ENCODE results near the gene VPS39. TPM values are rescaled to one million over a fixed set of nuclear protein-coding genes. Genes with fewer than 3 reads are reported as not detected.

The VPS39 gene
- total RNA-seq, 1 donor: 58.4 TPM

DNA sequence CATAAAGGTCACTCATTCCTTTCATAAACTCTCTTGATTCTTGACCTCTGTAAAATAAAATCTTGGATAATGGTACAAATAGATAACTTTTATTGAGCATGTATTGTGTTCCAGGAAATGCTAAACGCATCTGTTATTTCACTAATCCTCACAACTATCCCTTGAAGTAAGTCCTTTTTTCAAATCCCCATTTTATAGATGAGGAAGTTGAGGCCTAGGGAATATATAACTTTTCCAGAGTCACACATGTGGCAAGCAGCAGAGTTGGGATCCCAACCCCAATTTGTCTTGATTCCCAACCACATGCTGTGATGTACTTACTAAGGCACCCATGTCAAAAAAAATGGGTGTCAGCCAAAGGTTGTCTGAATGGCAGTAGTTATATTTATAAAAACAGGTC is 6.3 kb downstream of the VPS39 start:
- no peak for DNase-seq (ENCODE audit: low read depth in 2 of 3, low spot score in 2 of 3)

DNA sequence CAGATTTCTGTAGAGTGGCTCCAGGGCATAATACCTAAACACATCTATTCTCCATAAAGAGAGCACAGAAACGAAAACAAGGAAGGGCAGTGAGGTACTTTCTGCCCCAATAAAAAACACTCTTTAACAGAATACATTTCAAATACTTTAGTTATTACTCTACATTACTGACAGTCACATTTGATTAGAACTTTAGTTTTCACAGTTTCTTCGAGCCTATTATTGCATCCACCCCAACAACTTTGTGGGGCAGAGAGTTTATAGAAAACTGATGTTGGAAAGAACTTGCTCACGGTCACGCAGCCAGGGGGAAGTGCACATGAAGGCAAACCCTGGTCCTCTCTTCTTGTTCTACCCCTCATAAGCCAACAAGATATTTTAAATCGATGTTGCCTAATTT is 9.0 kb downstream of the VPS39 start:
- no peak for DNase-seq (ENCODE audit: low read depth in 2 of 3, low spot score in 2 of 3)

DNA sequence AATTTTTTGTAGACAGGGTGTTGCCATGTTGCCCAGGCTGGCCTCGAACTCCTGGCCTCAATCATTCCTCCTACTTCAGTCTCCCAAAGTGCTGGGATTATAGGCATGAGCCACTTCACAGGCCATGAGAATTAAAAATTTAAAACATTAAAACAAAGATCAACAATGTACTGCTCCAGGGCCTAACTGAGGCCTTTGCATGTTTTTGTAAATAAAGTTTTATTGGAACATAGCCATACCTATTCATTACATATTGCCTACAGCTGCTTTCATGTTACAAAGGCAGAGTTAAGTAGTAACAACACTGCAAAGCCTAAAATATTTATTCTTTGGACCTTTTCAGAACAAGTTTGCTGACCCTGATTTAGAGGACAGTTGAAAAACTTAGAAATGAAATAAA is 9.6 kb downstream of the VPS39 start:
- no peak for DNase-seq (ENCODE audit: low read depth in 2 of 3, low spot score in 2 of 3)

DNA sequence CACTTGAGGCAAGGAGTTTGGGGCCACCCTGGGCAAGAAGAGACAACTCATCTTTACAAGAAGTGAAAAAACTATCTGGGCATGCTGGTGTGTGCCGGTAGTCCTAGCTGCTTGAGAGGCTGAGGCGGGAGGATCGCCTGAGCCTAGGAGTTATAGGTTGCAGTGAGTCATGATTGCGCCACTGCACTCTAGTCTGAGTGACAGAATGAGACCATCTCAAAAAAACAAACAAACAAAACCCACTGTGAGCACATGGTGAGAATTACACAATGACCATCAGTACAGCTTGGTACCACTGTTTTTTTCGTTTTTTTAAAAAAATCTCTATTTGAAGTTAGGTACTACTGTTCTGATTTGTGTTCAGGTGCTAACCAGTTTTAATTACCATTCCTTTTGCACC is 13.6 kb downstream of the VPS39 start:
- DNase-seq (ENCODE audit: low read depth in 2 of 3, low spot score in 2 of 3): no peak

DNA sequence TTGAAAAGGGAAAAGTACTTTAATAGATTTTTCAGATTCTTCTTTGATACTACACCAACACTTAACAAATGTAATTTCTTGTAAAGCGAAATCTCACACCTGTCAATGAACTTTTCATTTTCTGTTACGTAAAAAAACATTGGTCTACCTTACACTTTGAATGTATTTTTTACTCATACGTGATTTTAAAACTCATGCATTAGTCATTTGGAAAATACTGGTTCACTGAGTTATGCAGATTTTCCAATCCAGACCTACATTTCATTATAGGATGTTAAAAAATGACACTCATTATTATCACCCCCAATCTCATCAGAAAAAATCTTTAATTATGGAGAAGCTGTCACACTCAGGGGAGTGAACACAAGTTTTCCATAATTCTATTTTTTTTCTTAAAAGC is 14.7 kb downstream of the VPS39 start:
- DNase-seq (ENCODE audit: low read depth in 2 of 3, low spot score in 2 of 3): no peak

DNA sequence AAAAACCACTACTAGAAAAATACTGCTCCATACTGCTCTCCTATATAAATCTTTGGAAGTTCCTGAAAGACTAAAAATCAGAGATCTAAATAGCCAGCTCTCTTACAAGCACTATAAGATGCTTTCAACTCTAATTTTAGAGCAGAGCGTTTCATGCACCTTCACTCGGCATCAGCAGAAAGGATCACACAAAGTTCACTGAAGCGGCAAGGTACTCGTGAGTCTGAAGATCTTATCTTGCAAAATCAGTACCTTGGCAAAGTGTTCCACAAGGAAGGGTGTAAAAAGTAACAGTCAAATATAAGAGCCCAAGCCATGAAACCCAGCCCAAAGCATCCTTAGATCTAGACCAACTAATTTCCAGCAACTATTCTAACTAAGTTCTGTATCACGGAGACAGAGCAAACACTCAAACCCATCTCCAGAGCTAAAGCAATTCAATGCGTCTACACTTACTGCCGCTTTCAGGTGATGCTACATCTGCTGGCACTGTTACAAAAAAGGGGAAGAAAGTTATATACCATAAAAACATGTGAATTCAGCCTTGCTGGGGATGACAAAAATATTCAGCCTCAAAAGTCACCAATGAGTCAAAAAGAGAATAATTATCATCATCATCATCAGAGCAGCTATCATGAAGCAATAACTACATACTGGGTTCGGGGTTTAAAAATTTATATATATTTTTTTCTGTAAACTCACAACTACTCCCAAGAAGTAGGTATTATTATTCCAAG is 16.3 kb downstream of the VPS39 start:
- DNase-seq (ENCODE audit: low read depth in 2 of 3, low spot score in 2 of 3): no peak

DNA sequence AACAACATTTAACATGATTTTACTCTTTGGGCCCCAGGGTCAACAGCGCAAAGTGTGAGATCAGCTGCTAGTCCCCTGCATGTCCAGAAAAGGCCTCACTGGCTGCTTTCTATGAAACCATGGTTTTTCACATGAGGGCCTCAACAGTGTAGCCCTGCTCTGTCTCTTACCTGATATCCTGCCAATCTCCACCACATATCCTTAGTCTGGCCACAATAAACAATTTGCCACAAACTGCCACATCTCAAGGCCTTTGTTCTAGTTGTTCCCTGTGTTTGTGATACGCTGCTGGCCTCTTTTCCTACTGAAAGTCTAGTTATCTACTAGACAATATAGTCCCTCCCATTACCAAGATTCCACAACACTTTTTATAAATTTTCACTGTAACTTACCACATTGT is 17.7 kb downstream of the VPS39 start:
- no peak for DNase-seq (ENCODE audit: low read depth in 2 of 3, low spot score in 2 of 3)

DNA sequence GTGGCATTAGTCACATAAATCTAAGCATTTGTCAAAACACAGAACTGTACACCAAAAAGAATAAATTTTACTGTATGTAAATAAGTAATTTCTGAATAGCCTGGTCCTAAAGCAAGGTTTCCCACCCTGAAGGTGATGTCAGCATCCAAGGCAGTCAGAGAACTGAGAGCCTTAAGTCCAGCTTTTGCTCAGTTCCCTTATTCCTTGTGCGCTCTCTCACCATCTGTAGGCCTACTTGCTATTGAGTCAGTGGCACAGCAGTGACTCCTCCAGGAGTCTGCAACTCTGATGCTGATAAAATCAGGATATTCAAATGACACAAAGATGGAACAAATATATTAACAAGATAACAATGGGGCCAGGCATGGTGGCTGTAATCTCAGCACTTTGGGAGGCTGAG is 22.3 kb downstream of the VPS39 start:
- no peak for DNase-seq (ENCODE audit: low read depth in 2 of 3, low spot score in 2 of 3)

DNA sequence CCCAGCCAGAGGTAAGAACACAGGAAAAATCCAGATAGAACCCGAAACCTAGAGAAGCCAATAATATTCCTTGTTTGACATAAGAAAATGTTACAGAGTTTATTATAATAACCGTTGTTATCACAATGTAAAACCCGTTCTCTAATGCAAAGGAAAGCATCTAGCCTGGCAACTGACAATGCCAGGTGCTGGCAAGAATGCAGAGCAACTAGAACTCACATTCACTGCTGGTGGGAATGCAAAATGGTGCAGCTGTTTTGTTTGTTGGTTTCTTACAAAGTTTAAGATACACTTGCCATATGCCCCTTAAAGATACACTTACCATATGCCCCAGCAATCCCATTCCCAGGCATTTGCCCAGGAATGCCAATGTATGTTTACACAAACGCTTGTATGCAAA is 23.4 kb downstream of the VPS39 start:
- no peak for DNase-seq (ENCODE audit: low read depth in 2 of 3, low spot score in 2 of 3)

DNA sequence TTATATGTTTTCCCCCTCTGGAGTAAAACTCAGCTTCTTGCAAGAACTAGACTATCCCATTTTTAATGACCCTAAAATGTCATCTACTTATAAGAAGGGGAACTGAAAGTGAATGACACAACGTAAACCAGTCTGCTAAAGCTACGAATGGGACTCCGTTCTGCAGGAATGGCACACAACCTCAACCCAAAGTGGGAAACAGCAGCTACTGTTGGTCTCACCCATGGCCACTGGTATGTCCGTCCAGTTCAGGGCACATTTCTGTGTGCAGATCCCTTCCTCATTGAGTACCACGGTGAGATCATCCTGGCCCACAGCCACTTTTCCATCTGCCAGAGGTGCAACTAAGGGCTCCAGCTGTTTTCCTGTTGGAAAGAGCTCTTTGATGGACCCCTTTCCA is 23.8 kb downstream of the VPS39 start:
- no peak for DNase-seq (ENCODE audit: low read depth in 2 of 3, low spot score in 2 of 3)

DNA sequence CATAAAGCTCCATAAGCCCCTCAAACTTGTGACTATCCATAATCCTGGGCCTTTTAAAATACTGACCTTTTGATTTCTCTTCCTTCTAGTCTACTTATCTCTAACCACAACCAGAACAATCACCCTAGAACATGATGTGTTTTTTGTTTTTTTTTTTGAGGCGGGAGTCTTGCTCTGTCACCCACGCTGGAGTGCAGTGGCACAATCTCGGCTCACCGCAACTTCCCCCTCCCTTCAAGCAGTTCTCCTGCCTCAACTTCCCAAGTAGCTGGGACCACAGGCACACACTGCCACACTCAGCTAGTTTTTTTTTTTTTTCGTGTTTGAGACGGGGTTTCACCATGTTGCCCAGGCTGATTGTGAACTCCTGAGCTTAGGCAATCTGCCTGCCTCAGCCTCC is 25.1 kb downstream of the VPS39 start:
- DNase-seq (ENCODE audit: low read depth in 2 of 3, low spot score in 2 of 3): no peak

DNA sequence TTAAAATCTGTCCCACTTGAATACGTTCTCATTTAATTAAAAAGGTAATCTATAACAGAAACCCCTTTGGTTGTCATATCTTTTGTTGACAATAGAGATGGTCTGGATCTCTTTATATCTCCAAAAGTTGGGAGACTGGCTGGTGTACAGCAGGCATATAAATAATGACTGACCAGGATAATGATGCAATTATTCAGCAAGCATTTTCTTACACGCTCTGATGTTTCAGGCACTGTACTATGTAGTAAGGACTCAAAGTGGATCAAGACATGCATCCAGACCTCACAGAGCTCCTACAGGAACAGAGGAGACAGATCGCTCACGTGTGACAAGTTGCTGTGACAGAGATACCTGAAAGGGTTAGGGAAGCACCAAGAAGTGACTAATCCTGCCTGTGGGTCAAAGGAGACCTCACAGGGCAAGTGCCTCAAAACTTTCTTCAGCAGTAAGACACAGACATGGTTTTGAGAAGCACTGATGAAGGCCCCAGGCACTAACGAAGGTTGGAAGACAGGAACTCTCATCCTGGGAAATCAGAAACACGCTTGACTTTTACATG is 25.7 kb downstream of the VPS39 start:
- no peak for DNase-seq (ENCODE audit: low read depth in 2 of 3, low spot score in 2 of 3)

DNA sequence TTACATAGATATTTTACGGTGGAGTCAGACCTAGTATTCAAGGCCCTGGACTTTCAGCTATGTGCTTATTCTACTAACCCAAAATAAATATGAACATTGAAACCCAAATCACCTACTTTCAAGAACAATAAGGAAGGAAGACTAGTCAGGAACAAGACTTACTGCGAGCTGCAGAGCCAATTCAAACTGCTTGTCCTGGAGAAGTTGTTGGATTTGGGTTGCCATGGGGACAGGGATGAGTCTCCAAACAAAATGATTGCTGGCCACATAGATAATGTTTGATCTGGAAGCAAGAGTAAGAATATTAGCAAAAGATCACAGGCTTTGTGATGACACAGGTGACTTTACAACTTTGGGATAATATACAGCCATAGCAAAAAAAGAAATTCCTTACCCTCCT is 30.0 kb downstream of the VPS39 start:
- no peak for DNase-seq (ENCODE audit: low read depth in 2 of 3, low spot score in 2 of 3)

DNA sequence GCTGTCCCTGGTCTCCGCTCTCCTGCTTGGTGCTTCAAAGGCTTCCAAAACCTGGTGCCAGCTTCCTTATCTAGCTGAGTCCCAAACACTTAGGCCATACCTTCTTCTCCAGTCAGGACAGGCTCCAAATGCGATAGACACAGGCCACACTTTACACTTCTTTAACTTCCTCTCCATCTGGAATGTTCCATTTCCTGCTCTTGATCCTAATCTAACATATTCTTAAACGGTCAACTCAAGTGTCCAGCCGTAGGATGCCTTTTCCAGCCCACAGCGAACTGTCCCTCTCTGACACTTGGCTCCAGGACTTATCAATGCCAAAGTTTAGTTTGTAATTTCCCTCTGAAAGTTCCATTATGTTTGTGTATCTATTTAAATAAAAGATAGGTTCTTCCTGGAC is 32.4 kb downstream of the VPS39 start:
- DNase-seq (ENCODE audit: low read depth in 2 of 3, low spot score in 2 of 3): no peak

DNA sequence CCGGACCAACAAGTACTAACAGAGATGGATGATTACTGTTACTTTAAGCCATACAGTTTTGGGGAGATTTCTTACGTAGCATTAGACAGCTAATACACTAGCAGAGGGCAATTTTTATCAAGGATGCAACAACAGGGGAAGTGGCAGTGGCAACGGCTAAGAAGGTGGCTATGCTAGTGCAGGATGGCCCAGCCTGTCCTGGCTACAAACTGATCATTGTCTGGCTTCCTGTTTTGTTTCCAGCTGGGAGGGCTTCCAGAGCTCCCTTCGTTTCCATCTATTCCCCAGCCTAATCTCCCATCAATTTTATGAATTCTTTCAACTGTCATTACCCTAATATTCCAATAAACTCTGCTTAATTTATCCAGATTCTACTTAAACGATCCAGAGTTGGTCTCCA is 35.6 kb downstream of the VPS39 start:
- DNase-seq (ENCODE audit: low read depth in 2 of 3, low spot score in 2 of 3): no peak

DNA sequence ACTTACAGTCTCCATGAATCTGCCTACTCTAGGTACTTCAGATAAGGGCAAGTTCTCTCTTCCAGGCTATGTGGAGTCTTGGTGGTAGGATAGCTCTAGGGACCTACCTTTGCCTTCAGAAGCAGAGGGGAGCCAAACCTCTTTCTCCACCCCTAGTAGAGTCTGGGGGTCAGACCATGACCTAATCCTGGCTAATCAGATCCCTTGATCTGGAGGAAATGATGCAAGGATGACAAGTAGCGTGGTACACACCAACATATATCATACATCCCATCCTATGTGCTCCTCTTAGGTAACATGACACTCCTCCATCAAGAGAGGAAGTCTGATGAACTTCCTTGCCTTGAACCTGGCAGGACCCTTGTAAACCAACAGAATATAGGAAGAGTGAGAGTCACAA is 36.3 kb downstream of the VPS39 start:
- no peak for DNase-seq (ENCODE audit: low read depth in 2 of 3, low spot score in 2 of 3)

DNA sequence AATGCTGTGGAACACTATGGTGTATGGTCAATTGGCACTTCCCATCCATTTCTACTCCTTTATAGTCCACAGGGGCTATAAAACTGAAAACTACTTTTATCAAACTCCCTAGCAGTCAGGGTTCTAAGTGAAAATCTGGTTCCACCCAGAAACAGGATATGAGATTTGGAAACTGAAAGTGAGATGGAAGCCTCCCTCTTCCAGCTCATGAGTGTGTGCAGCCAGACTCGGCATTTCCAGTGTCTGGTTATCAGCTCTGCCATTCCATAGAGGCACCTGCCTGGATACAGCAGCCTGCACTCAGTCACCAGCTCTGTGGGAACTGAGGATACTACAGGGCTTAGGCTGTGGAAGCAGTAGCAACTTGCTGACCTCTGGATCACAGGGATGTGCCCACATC is 37.0 kb downstream of the VPS39 start:
- DNase-seq (ENCODE audit: low read depth in 2 of 3, low spot score in 2 of 3): no peak

DNA sequence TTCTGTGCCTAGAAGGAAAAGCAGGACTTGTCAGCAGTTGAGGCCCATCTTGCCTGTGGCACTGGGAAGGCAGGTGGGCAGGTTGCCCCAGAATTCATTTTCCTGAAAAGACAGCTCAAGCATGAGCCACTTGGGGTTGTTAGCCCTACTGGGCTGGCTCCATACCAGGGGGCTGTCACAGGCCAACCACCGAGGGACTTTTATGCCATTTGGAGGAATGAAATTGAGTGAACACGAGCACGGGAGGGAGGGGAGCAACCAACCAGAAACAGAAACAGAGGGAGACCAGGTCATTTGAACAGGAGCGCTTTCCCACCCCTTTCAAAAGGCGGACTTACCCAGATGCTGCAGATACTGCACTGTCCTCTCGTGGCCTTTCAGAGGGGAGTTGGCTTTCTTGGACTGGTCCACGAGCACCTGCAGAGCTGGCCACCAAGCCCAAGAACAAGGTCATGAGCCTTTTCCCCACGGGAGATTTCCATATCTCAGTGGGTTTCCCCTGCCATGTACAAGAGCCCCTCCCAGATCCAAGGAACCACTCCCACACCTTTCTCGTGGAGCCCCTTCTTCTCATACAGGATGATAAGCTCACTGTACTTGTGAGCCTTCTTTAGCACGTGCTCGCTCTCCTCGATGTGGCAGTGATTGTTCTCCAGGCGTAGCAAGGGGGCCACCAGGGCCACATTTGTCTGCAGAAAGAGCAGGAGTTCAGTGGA is 41.7 kb downstream of the VPS39 start:
- no peak for DNase-seq (ENCODE audit: low read depth in 2 of 3, low spot score in 2 of 3)

DNA sequence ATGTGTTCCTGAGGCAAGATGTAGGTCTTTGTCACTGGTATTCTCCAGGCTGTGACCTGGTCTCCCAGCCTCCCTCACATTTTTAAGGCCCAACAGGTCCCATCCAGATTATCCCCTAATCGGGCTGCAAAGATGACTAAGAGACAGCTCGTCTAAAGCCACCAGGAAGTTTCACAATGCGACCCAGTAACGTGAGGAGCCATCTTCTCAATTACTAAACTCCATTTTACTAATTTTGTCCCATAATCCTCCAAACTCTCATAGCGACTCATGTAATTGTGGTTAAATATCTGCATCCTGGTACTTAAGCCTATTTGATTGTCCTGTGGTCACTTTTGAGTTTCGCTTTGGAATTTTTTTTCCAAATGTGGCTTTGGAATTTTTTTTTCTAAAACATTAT is 43.0 kb downstream of the VPS39 start:
- DNase-seq (ENCODE audit: low read depth in 2 of 3, low spot score in 2 of 3): no peak

DNA sequence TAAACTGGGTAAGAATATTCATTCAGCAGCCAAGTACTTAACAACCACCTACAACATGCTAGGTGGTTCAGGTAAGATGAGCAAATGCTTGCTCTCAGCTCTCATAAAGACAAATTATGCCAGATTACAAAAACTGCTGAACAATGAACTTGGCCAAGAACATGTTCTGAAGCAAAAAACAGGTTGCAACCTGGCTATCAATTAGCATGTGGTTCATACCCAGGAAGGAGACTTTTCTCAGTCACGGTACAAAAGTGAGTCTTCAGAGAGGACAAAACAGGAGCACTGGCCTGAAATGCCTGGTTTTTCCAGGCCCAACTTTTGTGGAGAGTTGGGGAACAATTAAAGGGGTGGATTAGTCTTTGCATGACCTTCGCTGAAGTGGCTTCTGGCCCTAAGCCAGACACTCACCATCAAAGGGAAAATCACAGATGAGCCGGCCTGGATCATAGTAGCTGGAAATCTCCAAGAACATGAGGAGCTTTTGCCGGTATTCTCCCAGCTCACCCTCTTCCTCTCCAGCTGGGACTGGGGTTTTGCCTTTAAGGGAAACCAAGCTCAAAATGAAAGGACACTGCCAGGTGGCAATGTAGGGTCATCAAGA is 44.1 kb downstream of the VPS39 start:
- no peak for DNase-seq (ENCODE audit: low read depth in 2 of 3, low spot score in 2 of 3)

DNA sequence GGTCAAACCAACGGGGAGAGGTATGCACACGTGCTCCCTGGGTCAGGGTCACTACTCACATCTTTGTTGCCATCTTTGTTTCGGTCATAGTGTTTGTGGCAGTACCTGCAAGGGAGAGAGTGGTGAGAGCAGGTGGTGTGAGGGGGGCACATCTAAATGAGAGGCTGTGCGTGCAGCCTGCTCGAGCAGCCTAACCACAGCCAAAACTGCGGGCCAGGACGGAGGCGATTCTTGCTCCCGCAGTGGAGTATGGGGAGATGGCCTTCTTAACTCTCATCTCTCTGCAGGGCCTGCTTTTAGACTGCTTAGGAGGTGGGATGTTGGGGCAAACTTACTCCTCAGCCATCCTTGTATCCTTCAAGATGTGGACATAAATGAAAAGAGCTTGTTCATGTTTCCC is 44.8 kb downstream of the VPS39 start:
- DNase-seq (ENCODE audit: low read depth in 2 of 3, low spot score in 2 of 3): no peak

DNA sequence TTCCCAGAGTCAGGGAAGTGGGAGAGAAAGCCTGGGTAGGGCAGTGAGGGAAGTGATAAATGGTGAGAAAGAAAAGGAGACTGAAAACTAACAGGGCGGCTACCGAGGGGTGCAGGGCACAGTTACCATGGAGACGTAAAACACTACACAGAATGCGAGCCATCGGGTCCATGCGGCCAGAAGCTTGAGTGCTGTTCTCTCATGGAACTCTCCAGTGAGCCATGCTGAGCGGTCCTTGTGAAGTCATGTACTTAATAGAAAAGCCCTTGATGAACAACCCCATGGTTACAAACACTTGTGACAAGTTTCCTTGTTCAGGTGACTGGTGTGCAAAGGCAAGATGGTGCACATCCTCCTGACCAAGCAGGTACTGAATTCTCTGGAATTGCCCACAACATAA is 48.0 kb downstream of the VPS39 start:
- DNase-seq (ENCODE audit: low read depth in 2 of 3, low spot score in 2 of 3): no peak
